OCI-LY3 (cell line): ENCODE measurements around the gene DDI2.

Experiments
- H2AFZ ChIP-seq: fragments of 200-600, 300-600 bp; shearing (Covaris generic); 2 replicates; pipeline ENCODE4 v1.6.0; 2014; ENCODE audit warnings: antibody characterized with exemption, low read depth, low read length
- H3K27ac ChIP-seq: fragments of 200-600, 300-600 bp; sonication (generic); 2 replicates; pipeline ENCODE4 v1.5.1; 2014; ENCODE audit warnings: mild to moderate bottlenecking, low read length, moderate library complexity, mixed read lengths
- H3K27me3 ChIP-seq: fragments of 200-600, 300-600 bp; sonication (generic); 2 replicates; pipeline ENCODE4 v1.6.1; 2014; ENCODE audit warnings: low read depth, low read length, mixed read lengths
- H3K36me3 ChIP-seq: fragments of 200-600, 300-600 bp; sonication (generic); replicated peaks from 2 replicates; pipeline ENCODE3; 2014; ENCODE audit warnings: low read depth, low read length, mixed read lengths
- H3K4me1 ChIP-seq: fragments of 300-600, 200-600 bp; sonication (generic); 2 replicates; pipeline ENCODE4 v1.6.1; 2014; ENCODE audit warnings: low read length, mixed read lengths
- H3K4me2 ChIP-seq: fragments of 200-600, 300-600 bp; sonication (generic); 2 replicates; pipeline ENCODE4 v1.6.1; 2014; ENCODE audit warnings: low read length, mixed read lengths
- H3K4me3 ChIP-seq: fragments of 300-600, 200-600 bp; sonication (generic); 2 replicates; pipeline ENCODE4 v1.5.1; 2014; ENCODE audit warnings: antibody characterized with exemption, mild to moderate bottlenecking, low read length, moderate library complexity
- H3K79me2 ChIP-seq: fragments of 300-600, 200-600 bp; shearing (Covaris generic); 2 replicates; pipeline ENCODE4 v1.6.1; 2014; ENCODE audit warnings: mild to moderate bottlenecking, low read length, mixed read lengths
- H3K9ac ChIP-seq: fragments of 300-600, 200-600 bp; shearing (Covaris generic); 2 replicates; pipeline ENCODE4 v1.6.0; 2014; ENCODE audit warnings: mild to moderate bottlenecking, low read length, moderate library complexity
- H3K9me3 ChIP-seq: fragments of 200-600, 300-600 bp; shearing (Covaris generic); 2 replicates; pipeline ENCODE4 v1.6.1; 2014; ENCODE audit warnings: low read length, mixed read lengths; ENCODE audit not compliant: insufficient read depth
- H4K20me1 ChIP-seq: fragments of 200-600, 300-600 bp; sonication (generic); 2 replicates; pipeline ENCODE4 v1.6.1; 2016; ENCODE audit warnings: low read length, mixed read lengths; ENCODE audit not compliant: insufficient read depth
- EZH2phosphoT487 ChIP-seq: fragments of 200-600 bp; shearing (Covaris generic); IDR thresholded peaks from 2 replicates; pipeline ENCODE4 v1.6.1; 2018; ENCODE audit warnings: antibody characterized with exemption, mixed run types, low read depth
- TF ChIP-seq, protein P1 (sequence below): fragments of 200-600, 300-600 bp; sonication (generic); IDR thresholded peaks from 2 replicates; pipeline ENCODE4 v1.5.1; 2014; ENCODE audit warnings: antibody characterized with exemption, low read length, low read depth

DDI2 gene

DNA sequence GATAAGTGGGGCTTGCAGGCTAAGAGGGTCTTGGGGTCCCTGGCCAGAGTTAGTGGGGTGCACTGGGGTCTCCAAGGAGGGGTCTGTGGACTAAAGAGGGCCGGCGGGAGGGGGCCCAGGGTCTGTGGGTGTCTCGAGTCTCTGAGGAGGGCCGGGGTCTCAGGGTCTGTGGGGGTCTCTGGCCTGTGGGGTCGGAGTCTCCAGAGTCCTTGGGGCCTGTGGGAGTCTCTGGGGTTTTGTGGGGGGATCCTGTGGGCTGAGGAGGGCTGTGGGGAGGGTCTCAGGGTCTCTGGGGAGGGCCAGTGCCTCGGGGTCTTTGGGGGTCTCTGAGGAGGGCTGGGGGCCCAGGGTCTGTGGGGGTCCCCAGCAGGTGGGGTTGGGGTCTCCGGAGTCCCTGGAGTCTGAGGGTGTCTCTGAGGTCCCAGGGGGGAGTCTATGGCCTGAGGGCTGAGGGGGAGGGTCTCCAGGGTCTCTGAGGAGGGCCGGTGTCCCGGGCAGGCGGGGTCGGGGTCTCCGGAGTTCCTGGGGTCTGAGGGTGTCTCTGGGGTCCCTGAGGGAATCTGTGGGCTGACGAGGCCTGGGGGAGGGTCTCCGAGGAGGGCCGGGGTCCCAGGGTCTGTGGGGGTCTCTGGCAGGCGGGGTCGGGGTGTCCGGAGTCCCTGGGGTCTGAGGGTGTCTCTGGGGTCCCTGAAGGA lies 66.2 kb downstream of the DDI2 start:
- Histone ChIP-seq H3K36me3 (peaks cover 7% of the 10 kb centered on the region), H3K27ac (peak overlapping the region; percentile 77), H3K4me3 (peak overlapping the region; percentile 99), H2AFZ (peak overlapping the region; percentile 81; the same call in 1 of the 2 replicates), H3K27me3 (no peaks in the 10 kb centered on the region), H3K4me1 (peaks cover 41% of the 10 kb centered on the region), H3K4me2 (peak overlapping the region; percentile 99), H3K9ac (peak overlapping the region; percentile 100), H4K20me1 (peaks cover 10% of the 10 kb centered on the region), H3K9me3 (no peaks in the 10 kb centered on the region), H3K79me2 (peaks cover 50% of the 10 kb centered on the region)
- no peak for TF ChIP-seq EZH2phosphoT487
- TF ChIP-seq, protein P1, sequence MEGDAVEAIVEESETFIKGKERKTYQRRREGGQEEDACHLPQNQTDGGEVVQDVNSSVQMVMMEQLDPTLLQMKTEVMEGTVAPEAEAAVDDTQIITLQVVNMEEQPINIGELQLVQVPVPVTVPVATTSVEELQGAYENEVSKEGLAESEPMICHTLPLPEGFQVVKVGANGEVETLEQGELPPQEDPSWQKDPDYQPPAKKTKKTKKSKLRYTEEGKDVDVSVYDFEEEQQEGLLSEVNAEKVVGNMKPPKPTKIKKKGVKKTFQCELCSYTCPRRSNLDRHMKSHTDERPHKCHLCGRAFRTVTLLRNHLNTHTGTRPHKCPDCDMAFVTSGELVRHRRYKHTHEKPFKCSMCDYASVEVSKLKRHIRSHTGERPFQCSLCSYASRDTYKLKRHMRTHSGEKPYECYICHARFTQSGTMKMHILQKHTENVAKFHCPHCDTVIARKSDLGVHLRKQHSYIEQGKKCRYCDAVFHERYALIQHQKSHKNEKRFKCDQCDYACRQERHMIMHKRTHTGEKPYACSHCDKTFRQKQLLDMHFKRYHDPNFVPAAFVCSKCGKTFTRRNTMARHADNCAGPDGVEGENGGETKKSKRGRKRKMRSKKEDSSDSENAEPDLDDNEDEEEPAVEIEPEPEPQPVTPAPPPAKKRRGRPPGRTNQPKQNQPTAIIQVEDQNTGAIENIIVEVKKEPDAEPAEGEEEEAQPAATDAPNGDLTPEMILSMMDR: no peak

DNA sequence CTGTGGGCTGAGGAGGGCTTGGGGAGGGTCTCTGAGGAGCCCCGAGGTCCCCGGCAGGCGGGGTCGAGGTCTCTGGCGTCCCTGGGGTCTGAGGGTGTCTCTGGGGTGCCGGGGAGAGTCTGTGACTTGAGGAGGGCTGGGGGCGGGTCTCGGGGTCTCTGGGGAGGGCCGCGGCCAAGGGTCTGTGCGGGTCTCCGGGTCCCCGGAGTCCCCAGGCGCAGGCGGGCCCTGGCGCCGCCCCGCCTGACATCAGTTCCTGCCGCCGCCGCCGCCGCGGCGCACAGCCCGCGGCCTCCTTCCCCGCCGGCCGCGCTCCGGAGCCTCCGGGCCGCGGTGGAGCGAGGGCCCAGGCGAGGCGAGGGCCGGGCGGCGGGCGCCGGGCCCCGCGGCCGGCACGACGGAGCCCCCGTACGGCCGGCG lies 66.8 kb downstream of the DDI2 start, which contains the start of gene PLEKHM2:
PLEKHM2 (plus strand) TSS at position 279 of the 420 bp plus-strand sequence. CDS start 239 bp downstream, outside the sequence.
- H3K4me1 ChIP-seq: peaks cover 35% of the 10 kb centered on the region
- H3K27me3 ChIP-seq: no peaks in the 10 kb centered on the region
- H3K79me2 ChIP-seq: peaks cover 54% of the 10 kb centered on the region
- TF ChIP-seq, protein P1: no peak
- no peak for TF ChIP-seq EZH2phosphoT487
- H3K4me2 ChIP-seq: peak within 1 kb of the TSS; percentile 99
- H3K9me3 ChIP-seq: no peaks in the 10 kb centered on the region
- peaks cover 7% of the 10 kb centered on the region for H3K36me3 ChIP-seq
- peak within 1 kb of the TSS; percentile 81; the same call in 1 of the 2 replicates for H2AFZ ChIP-seq
- H3K27ac ChIP-seq: peak within 1 kb of the TSS; percentile 77
- peaks cover 10% of the 10 kb centered on the region for H4K20me1 ChIP-seq
- peak within 1 kb of the TSS; percentile 100 for H3K9ac ChIP-seq
- peak within 1 kb of the TSS; percentile 99 for H3K4me3 ChIP-seq

DNA sequence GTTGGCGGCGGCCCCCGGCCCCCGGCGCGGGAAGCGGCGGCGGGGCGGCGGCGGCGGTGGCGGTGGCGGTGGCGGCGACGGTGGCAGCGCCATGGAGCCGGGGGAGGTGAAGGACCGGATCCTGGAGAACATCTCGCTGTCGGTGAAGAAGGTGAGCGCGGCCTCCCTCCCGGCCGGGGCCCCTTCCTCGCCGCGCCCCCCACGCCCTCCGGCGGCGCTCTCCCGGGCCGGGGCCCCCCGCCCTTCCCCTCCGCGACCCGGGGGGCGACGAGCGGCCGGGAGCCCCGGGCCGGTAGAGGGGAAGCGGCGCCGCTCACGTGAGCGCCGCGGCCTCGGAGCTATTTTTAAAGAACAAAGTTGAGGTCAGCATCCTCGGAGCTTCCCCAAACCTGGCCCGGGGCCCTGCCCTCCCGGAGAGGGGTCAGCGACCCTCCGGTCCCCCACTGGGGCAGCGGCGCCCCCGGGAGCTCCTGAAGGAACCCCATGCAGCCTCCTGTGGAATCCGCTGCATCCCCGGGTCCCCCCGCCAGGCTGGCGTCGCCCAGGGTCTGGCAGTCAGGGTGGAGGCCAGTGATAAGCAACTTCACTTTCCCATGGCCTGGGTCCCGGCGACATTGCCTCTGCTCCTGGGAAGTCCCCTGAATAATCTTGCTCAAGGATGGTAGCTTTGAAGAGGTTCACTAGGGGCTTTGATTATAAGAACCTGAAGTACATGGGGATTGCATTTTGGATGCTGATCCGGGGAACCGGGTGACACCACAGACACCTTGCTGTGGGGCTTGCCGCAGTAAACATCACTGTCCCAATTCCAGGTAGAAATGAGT lies 67.4 kb downstream of the DDI2 start:
- no peaks in the 10 kb centered on the region for H3K27me3 ChIP-seq
- no peak overlapping the region for H2AFZ ChIP-seq
- H3K9me3 ChIP-seq: no peaks in the 10 kb centered on the region
- H4K20me1 ChIP-seq: peaks cover 15% of the 10 kb centered on the region
- TF ChIP-seq, protein P1: no peak
- TF ChIP-seq EZH2phosphoT487: no peak
- H3K4me3 ChIP-seq: peak overlapping the region; percentile 90
- peaks cover 7% of the 10 kb centered on the region for H3K36me3 ChIP-seq
- H3K4me2 ChIP-seq: peak overlapping the region; percentile 69
- H3K79me2 ChIP-seq: peaks cover 60% of the 10 kb centered on the region
- peak overlapping the region; percentile 82 for H3K9ac ChIP-seq
- H3K27ac ChIP-seq: peak overlapping the region; percentile 39
- peaks cover 29% of the 10 kb centered on the region for H3K4me1 ChIP-seq

DNA sequence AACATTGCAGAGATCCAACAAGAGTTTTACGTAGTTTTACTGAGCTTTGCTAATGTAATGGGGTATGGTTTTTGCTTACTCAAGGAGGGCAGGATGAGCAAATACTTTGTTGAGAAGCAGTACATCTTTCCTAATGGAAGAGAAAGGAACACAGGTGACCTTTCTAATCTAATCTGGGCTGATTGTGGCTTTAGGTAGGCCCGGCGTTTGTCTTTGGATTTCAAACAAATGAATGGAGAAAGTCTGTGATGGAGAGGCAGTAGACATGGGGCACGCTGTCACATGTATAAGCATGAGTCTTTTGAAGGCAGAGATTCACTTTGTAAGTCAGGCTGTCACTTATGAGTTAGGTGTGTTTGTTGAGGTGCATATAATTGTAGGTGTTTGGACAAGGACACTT lies 68.6 kb downstream of the DDI2 start:
- peaks cover 7% of the 10 kb centered on the region for H3K36me3 ChIP-seq
- H3K4me2 ChIP-seq: peak overlapping the region; percentile 69
- no peaks in the 10 kb centered on the region for H3K27me3 ChIP-seq
- H3K9me3 ChIP-seq: no peaks in the 10 kb centered on the region
- H2AFZ ChIP-seq: no peak overlapping the region
- no peak overlapping the region for H3K27ac ChIP-seq
- TF ChIP-seq, protein P1: no peak
- peaks cover 69% of the 10 kb centered on the region for H3K79me2 ChIP-seq
- peaks cover 15% of the 10 kb centered on the region for H4K20me1 ChIP-seq
- no peak overlapping the region; the same call in 1 of the 2 replicates for H3K9ac ChIP-seq
- peaks cover 17% of the 10 kb centered on the region for H3K4me1 ChIP-seq
- 0 out of 2 replicates have a peak overlapping the region, but pooled peaks have one; percentile 90 for H3K4me3 ChIP-seq
